ENCODE data around the gene CLEC18B.
"Not testable (repeated sequence)": the region's sequence is repeated elsewhere in the genome, so short reads cannot be mapped to it uniquely, and the experiment has no call there.

The CLEC18B gene

DNA sequence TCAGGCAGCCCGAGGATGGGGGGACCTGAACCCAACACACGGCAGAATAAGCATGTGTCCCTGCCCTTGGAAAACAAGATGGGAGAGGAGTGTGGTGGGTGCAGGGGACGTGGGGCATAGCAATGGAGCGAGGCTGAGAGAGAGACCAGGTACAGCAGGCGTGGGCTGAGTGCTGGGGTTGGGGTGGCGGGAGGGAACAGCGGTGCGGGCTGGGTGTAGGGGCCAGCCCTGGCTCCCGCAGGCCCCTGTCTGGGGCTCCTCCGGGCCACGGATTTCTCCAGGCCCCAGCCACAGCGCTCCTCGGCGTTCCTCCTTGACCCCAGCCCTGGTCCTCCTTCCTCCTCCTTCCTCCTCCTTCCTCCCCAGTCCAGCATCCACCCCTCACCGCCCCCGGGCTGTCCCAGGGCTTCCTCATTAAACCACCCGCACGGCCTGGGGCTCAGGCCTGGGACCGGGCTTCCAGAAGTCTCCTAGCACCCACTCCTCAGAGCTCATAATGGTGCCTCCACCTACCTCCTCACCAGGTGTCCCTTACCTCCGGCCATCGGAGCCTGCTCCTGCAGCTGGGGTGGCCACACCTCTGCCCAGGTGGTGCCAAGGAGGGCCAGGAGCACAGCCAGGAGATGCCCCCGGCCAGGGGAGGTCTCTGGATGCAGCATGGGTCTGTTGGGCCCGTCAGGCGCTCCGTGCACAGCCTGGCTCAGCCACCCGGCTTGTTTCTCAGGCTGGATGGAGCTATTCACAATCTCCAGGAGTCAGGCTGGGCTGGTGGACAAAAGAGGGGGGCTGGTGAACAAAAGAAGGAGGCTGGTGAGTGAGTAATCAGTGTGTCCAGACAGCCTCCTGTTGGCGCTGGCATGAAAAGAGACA, at the start of gene CLEC18B:
Gene CLEC18B (minus strand): TSS at position 867 of the 870 bp plus-strand sequence. CDS start 208 bp downstream, at position 659.
- not testable (repeated sequence) for DNase-seq

DNA sequence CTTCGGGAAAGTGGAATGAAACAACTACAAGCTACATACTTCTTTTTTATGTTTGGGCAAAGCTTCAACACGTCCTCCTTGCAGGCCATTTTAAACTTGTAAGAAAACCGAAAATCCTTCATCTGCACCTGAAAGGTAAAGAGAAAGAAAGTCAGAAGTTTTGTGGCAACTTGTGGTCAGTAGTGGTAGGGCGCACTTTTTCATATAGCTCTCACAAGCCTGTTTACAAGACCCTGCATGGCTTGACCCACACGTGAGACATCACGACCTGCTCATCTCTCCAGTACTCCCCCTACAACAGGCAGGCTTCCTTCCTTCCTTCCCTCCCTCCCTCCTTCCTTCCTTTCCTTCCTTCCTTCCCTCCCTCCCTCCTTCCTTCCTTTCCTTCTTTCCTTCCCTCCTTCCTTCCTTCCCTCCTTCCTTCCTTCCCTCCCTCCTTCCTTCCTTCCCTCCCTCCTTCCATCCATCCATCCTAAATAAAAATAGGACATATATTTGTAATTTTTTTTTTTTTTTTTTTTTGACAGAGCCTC, 48.7 kb upstream of the CLEC18B start:
- DNase-seq = no peak

DNA sequence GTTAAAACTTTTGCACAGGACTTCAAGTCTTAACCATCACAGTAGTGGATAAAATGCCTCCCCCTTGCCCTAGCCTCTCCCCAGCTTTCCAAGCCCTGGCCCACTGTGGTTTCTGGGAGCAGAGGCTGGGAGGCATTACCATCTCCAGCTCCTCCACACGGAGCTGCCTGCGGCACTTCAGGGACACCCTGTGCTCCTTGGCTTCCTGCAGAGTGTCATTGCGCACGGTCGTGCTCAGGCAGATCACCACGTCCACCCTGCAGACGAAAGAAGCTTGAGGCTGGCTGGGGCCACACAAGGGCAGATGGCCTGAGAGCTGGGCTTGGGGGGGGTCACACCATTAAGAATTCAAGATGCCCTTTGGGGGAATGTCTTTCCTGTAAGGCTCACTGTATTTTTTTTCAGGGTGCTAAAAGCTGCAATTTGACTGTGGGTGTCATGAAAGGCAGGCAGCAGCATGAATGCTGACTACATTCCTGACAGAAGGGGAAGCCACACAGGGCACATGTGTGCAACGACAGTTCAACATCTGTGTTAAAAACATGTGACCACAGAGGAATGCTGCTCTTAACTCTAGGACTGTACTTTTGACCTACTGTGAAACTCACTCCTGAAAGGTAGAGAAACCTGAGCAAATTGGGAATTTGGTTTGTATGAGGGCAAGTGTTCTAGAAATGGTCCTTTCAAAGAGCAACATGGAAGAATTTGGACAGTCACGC, 47.7 kb upstream of the CLEC18B start:
- DNase-seq = no peak

DNA sequence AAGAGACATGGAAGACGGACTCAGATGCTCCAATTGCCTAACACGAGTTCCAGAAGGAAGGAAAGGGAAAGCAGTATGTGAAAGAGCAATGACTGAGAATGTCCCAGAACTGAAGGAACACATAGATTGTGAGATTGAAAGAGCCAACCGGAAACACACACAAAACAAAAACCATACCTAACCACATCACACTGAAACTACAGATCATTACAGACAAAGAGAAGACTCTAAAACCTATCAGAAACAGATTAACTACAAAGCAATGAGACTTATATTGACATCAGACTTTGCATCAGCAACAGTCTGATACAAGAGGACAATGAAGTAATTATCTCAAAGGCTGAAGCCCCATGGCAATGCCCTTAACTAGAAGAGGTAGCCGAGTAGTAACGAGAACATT, 45.6 kb upstream of the CLEC18B start:
- no peak for DNase-seq

DNA sequence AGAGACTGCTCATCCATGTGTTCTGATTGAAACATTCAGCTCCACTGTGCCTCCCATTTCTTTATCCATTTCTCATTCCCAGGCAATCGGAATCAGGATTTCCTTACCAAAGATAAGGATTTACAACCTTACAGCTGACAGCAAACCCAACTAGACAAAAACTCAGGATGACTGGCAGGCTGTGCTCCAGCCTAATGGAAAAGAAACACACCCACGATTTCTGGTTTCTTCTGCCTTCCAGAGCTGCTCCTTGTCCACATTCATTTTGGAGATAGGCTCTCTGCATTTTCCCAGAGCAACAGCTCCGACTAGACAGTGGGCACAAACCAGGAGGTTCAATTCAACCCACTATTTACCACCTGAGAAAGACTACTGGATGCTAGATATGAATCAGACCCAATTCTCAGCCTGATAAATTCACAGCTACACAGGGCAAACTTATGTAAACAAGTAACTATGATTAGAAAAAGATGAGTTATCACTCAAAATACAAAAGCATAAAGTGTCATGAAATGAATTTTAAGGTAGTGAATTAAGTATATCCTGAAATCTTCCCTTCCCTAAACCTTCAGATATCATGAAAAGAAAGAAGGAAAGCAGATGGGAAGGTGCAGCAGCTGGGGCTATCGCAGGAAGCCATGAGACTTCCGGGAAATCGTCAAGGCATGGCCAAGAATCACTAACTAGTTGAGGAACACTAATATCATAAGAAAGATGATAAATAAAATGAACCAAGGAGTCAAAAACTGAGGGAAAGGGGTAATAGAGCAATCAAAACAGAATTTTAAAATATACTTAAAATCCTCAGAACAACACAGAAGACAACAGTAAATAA, 44.8 kb upstream of the CLEC18B start:
- no peak for DNase-seq

DNA sequence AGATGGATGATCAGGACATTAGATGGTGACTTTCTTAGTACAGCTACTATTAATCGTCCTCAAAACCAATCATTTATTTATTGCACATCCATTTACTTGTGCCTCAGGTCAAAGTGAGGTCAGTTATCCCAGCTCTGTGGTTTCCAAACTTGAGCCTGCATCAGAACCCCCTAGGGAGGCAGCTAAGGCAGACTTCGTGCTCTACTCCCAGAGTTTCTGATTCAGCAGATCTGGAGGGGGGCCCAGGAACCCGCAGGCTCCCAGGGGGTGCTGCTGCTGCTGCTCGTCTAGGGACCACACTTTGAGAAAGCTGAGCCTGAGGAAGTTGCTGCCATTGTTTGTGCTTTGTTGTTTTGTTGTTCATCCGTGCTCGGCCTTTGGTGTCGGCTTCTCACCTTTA, 44.0 kb upstream of the CLEC18B start:
- no peak for DNase-seq

DNA sequence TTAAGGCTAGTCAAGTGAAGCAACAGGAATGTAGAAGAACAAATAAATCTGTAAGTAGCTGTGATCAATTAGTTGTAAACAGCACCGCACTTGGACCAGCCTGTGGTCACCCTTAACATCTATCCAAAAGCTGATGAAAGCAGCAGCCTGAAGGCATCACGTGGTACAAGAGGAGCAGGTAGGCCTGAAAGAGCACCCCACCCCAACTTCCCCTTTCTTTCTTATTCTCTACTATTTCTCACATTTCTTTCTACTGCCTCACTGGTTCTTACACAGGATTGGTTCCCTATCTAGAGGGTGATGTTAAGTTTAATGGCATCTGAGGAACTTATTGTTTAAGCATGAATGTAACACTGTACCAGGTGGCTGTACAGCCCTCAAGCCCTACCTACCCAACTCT, 42.6 kb upstream of the CLEC18B start:
- no peak for DNase-seq

DNA sequence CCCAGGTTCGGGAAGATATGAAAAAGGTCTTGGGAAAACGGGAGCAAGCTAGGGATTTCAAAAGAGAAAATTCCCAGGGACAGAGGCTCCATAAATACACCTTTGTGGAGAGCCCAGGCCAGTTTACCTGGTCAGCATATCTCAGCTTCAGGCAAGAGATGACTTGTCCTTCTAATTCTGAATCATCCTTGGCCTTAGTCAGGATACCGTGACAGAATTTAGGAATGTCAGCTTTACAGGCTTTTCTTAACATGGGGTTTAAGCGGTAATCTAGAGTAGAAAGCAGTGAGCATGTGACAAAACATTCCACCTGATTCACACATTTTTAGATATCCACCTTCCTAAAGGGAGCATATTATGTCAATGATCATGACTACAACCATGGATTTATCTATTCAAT, 41.1 kb upstream of the CLEC18B start:
- DNase-seq = no peak

DNA sequence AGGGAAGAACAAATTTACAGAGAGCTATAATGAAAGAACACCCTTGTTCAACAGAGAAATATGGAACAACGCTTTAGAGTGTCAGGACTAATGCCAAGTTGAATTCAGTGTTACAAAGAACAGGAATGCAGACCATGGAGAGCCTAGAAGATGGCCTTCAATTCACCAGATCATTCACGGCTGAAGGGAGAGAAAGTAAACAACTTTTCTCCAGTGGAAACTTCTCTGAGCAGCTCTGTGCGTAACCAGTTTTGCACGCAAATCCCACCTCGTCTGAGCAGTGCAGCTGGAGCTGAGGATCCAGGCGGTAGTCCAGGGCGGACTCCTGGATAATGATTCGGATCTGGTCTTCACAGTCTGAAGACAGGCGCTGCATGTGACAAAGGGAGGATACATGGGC, 40.5 kb upstream of the CLEC18B start:
- no peak for DNase-seq

DNA sequence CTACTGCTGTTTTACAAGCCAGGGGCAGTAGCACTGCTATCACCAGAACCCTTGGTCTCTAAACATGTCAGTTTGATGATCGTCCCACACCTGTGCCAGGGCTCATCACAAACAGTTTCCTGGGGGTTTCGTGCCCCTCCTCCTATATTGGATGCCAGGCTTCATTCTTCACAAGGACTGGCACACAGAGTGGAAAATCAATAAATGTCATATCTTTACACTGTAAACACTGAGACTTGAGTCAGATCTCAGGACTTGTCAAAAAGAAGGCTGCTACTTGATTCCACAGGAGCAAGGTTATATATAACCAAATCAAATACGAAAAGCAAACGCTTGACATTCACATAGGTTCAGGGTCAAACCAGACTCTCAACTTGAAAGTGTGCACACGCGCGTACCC, 39.3 kb upstream of the CLEC18B start:
- DNase-seq = no peak

DNA sequence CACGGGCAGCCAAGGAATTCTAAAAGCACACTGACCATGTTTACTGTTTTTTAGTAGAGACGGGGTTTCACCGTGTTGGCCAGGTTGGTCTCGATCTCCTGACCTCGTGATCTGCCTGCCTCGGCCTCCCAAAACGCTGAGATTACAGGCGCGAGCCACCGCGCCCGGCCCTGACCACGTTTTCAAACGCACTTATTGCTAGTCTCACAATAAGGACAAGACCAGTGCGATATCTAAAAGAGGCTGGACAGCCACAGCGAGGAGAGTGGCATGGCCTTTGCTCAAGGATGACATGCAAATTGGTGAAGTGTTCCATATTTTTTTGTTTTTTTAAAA, 35.0 kb upstream of the CLEC18B start:
- no peak for DNase-seq

DNA sequence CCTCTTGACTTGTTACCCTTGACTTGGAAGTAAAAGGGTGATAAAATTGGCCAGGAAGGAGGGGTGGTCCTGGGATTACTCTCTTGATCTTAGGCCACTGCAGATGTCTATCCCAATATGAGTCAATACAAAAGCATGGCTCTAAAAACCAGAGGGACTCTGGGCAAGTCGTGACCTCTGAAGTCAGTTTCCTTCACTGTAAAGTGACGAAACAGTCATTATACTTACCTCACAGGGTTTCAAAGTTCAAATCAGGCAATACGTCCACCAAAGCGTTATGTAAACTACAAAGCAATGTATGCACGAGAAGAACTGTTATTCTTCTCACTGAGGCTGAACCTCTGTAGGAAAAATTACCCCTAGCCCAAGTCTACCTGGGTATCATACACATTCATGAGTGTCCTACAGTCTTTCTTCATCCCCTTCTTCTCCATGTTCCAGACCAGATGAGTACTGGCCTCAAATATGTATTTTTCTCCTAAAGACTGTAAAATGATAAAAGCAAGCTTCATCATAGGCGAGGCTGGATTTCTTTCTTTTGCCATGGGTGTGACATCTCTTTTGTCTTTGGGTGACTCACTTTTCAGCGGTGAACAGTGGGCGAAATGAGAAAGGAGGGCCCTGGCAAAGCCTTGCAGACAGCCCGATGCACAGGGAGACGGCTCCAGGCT, 34.5 kb upstream of the CLEC18B start:
- no peak for DNase-seq

DNA sequence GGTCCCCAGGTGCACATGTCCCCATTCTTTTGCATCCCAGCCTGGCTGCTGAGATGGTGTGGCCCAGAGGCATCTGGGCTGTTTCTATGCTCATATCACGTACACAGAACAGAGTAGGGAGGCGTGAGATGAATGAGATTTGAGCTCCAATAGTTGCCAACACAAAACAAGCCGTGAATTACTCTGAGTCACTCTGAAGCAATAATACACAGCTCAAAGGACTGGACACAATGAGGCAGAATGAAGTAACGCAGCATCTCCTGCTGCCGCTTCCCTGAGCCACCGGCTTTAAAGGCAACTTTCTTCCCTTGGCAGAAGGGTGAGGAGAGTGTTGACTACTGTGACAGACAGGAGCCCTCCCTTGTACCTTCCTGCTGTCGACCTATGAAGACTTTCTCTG, 33.9 kb upstream of the CLEC18B start:
- no peak for DNase-seq

DNA sequence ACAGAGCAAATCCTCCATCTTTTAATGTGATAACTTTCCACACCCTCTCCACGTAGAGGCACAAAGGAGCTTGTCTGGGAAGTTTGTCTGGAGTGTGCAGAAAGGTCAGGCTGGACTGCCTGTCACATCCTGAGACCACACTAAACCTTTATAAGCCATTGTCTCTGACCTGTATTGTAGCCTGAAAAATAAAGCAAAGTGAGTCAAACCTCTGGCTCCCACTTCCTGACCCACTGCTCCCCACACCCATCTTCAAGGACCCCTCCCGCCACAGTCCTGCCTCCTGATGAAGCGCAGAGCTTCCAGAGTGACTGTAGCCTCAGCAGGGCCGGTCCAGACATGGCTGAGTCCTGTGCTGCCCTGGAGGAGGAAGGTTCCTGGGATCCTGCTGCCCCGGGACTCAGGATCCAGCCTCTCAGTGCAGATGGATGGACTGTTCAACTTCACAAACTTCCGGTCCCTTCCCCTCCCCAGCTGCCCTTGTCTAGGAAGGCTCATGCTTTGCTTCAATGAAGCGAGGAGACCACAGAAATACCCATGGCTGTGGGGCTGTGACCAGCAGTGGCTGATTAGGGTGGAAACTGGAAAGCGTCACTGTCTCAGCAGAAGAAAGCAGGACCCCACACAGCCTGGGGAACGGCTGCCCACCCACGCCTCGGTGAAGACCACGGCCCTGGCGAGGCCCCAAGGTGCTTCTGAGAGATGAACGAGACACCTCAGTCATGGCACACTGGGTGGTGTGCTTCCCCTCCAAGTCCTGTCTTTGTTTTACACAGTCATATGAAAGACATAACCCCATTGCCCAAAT, 30.9 kb upstream of the CLEC18B start:
- no peak for DNase-seq

DNA sequence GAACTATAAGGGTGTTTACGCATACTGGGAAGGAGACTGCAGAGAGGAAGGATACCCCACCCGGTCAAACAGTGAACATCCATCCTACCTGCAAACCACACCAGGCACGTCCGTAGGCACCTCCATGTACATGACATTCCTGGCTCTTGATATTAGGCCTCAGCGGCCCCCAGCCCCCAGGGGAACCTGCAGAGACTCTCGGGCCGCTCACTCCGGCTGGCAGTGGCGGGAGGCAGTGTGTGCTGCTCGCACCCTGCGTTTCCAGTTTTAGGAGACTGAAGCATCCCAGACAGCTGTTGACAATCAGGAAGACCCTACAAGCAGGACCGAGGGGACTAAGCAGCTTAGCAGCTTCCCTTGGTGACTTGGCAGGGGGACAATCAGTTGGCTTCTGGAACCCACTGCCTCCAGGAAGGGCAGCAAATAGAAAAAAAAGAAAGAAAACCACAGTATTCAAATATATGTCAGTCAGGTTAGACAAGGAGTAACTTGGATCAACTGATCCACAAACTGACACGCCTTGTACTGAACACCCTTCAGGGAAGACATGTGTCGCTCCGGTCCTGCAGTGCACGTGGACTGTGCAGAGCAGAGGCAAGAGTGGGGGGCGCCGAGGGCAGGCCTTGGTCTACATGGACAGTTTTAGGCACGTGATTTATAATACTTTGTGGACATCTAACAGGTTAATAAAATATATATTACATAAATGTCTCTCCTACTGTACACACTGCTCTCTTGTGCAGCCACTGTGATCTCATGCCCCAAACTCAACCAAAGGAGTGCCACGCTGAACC, 29.9 kb upstream of the CLEC18B start:
- no peak for DNase-seq

DNA sequence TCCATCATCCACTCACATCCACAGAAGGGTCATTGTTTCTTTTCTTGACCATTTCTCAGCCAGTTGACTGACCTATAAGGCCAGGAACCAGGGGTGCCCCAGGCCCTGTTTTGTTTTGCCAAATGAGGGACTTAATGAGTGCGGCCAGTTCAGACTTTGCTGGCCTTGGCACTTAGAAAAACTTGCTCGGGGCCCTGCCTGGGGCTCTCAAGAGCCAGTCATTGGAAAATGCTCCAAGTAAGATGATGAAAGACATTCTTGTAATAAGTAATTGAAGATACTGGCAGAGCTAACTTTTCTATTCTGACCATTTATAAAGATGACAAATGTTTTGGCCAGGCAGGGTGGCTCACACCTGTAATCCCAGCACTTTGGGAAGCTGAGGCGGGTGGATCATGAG, 29.0 kb upstream of the CLEC18B start:
- DNase-seq = no peak

DNA sequence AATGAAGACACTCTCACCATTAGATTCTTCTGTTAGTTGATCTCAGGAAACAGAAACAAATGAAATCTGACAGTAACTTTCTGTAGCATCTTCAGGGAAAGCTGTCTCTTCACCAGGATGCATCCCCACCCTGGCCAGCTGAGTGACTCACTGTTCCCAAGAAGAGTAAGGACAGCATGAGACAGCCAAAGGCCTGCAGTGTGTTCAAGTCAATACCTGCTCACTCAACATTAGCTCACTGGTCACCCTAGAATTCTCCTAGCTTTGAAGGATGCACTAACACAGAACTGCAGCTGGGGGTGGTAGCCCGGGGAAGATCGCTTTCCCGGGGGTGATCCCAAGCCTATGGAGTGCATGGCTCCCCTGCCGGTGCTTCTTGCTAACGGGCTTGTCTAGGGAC, 28.2 kb upstream of the CLEC18B start:
- no peak for DNase-seq

DNA sequence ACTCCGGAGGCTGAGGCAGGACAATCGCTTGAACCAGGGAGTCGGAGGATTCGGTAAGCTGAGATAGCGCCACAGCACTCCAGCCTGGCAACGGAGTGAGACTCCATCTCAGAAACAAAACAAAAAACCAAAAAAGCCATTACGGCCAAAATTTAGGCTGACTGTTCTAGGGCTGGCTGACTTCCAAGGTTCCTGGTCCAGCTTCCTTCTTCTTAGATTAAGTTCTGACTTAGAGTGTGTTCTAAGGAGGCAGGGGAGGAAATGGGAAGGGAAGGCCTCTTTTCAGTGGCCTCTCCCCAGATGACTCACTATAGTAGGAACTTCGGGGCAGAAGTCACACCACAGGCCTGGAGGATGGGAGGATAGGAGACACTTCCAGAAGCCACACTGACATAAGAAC, 27.7 kb upstream of the CLEC18B start:
- no peak for DNase-seq

DNA sequence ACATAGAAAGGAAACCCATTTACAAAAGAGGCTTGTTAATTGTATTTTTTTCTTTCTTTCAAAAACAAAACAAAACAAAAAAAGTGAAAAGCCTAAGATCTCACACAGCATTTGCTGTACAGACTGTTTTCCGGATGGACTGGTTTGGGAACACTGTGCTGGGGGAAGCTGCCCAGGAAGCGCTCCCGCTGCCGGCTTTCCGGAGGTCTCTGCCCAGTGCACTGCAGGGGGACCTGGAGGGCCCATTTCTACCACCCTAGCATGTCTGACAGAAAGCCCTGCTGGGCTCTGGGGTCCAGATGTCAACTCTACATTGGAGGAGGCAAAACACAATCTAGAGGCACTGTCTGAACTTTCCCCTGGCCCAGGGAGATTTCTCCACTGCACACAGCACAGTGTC, 26.3 kb upstream of the CLEC18B start:
- no peak for DNase-seq

DNA sequence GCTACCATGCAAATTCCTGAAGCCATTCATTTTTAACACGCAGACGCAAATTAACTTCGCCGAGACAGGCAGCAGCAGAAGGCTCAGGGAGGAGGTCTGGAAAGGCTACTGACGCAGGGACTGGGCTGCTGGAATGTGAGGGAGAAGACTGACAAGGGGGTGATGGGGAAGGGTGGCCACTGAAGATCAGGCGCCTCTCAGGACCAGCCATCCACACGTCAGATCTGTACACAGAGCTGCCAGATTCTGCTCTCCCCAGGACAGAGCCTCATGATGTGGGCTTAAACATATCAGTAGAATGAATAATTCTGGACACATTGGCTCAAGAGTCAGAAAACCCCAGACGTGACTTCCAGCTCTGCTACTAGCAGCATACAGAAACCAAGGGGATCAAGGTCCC, 25.6 kb upstream of the CLEC18B start:
- DNase-seq = no peak
